Endothelial cell of umbilical vein (primary cell): ENCODE data around the gene NTRK1. TPM values are rescaled to one million over a fixed set of nuclear protein-coding genes. Genes with fewer than 3 reads are reported as not detected.

Experiments used
- BruUV-seq: library from RNA; stranded (reverse); fragments of 400-500 nt; replicated peaks from 2 replicates; lab custom pipeline; 2021; lab: Mats Ljungman, UMichigan
- CTCF ChIA-PET: fragments of 300-600, 350-600 bp; sonication (Branson Sonifier 250); formaldehyde crosslinking; loops from one replicate; lab custom pipeline; 2021; ENCODE audit warnings: antibody characterized with exemption, inconsistent platforms; lab: Charles Lee
- POLR2A ChIA-PET: fragments of 300-600, 350-600 bp; sonication (Branson Sonifier 250); formaldehyde crosslinking; loops from one replicate; lab custom pipeline; 2021; ENCODE audit warnings: antibody characterized with exemption, inconsistent platforms; lab: Charles Lee
- DNase-seq: peaks from one replicate; pipeline ENCODE4 v3.0.0-alpha.2; 2011; ENCODE audit warnings: low read depth, low spot score
- FAIRE-seq: peaks from 2 replicates; lab custom pipeline; 2011; peaks lifted over from hg19 to GRCh38; lab: Jason Lieb, UNC
- H2AFZ ChIP-seq: 2 replicates; pipeline ENCODE4 v1.6.0; 2012; ENCODE audit warnings: low read depth, low read length, control low read depth, inconsistent platforms
- H3K27ac ChIP-seq: 2 replicates; pipeline ENCODE4 v1.5.1; 2011; ENCODE audit warnings: low read depth, mild to moderate bottlenecking, control low read depth, low read length, moderate library complexity; ENCODE audit not compliant: insufficient read depth
- H3K27me3 ChIP-seq, 2 experiments: 2 replicates each; pipeline versions ENCODE4 v1.6.0 to v1.6.1; 2011; ENCODE audit warnings: low read length in 2 of 2, mixed read lengths in 1 of 2; ENCODE audit not compliant: control insufficient read depth in 2 of 2, insufficient read depth in 2 of 2
- H3K36me3 ChIP-seq, 2 experiments: 2 replicates in 1 of 2; 3 replicates in 1 of 2; pipeline ENCODE4 v1.5.1; 2011; ENCODE audit warnings: low read length in 2 of 2, mild to moderate bottlenecking in 1 of 2, moderate library complexity in 1 of 2; ENCODE audit not compliant: control insufficient read depth in 2 of 2, insufficient read depth in 2 of 2; ENCODE audit errors: extremely low read depth in 1 of 2
- H3K4me1 ChIP-seq: 3 replicates; pipeline ENCODE4 v1.5.1; 2011; ENCODE audit warnings: mild to moderate bottlenecking, low read length; ENCODE audit not compliant: control insufficient read depth, insufficient read depth; ENCODE audit errors: extremely low read depth
- H3K4me2 ChIP-seq: 2 replicates; pipeline ENCODE4 v1.6.1; 2011; ENCODE audit warnings: low read length, control low read depth, mixed read lengths; ENCODE audit not compliant: insufficient read depth
- H3K4me3 ChIP-seq, 3 experiments: fragments of 200-600 bp in 1 of 3; sonication (generic), shearing (Covaris generic) in 1 of 3; replicated peaks in 1 of 3; 2 replicates each; pipeline ENCODE4 v1.5.1; 2011 to 2016; ENCODE audit warnings: control low read depth in 3 of 3, low read length in 3 of 3, mild to moderate bottlenecking in 2 of 3, inconsistent platforms in 1 of 3, low read depth in 1 of 3, moderate library complexity in 1 of 3; ENCODE audit not compliant: insufficient read depth in 1 of 3
- H3K79me2 ChIP-seq: 2 replicates; pipeline ENCODE4 v1.6.0; 2012; ENCODE audit warnings: low read length, inconsistent platforms; ENCODE audit not compliant: control insufficient read depth, insufficient read depth
- H3K9ac ChIP-seq: replicated peaks from 2 replicates; pipeline ENCODE3; 2011; ENCODE audit warnings: low read length, control low read depth; ENCODE audit not compliant: insufficient read depth; ENCODE audit errors: extremely low read depth
- H3K9me1 ChIP-seq: replicated peaks from 3 replicates; pipeline ENCODE4 v1.6.0; 2011; ENCODE audit warnings: mild to moderate bottlenecking, low read length; ENCODE audit not compliant: control insufficient read depth, insufficient read depth; ENCODE audit errors: extremely low read depth
- H3K9me3 ChIP-seq: replicated peaks from 2 replicates; pipeline ENCODE4 v1.5.1; 2012; ENCODE audit warnings: low read length, inconsistent platforms; ENCODE audit not compliant: control insufficient read depth, insufficient read depth
- H4K20me1 ChIP-seq: replicated peaks from 2 replicates; pipeline ENCODE3; 2011; ENCODE audit warnings: mild to moderate bottlenecking, low read length; ENCODE audit not compliant: control insufficient read depth, insufficient read depth; ENCODE audit errors: extremely low read depth
- CTCF ChIP-seq, 2 donors: IDR thresholded peaks; 1 replicate in 1 of 2; 2 replicates in 1 of 2; pipeline ENCODE4 v1.5.1; 2011; ENCODE audit warnings: low read length in 2 of 2, mild to moderate bottlenecking in 2 of 2, moderate library complexity in 2 of 2, control low read depth in 1 of 2, inconsistent platforms in 1 of 2, low read depth in 1 of 2; ENCODE audit not compliant: insufficient read depth in 1 of 2; ENCODE audit errors: extremely low read depth in 1 of 2
- EZH2 ChIP-seq: IDR thresholded peaks from 2 replicates; pipeline ENCODE4 v1.6.1; 2012; ENCODE audit warnings: borderline replicate concordance, low read depth, mild to moderate bottlenecking, moderate library complexity, low read length, inconsistent platforms; ENCODE audit not compliant: severe bottlenecking
- FOS ChIP-seq: IDR thresholded peaks from 2 replicates; pipeline ENCODE4 v1.6.1; 2011; ENCODE audit warnings: mild to moderate bottlenecking, low read length, moderate library complexity, borderline replicate concordance; ENCODE audit not compliant: insufficient read depth
- GATA2 ChIP-seq: IDR thresholded peaks from 2 replicates; pipeline ENCODE4 v1.7.0; 2011; ENCODE audit warnings: low read depth, mild to moderate bottlenecking, moderate library complexity, mixed read lengths, low read length; ENCODE audit not compliant: insufficient read length, insufficient read depth
- JUN ChIP-seq: IDR thresholded peaks from 2 replicates; pipeline ENCODE4 v1.6.1; 2011; ENCODE audit warnings: borderline replicate concordance, low read depth; ENCODE audit not compliant: insufficient read length, insufficient read depth
- MAX ChIP-seq: IDR thresholded peaks from 2 replicates; pipeline ENCODE4 v1.6.1; 2011; ENCODE audit not compliant: insufficient read depth, insufficient read length
- MYC ChIP-seq: IDR thresholded peaks from one replicate; pipeline ENCODE4 v1.6.1; 2011; ENCODE audit warnings: mild to moderate bottlenecking, low read depth, low read length
- POLR2A ChIP-seq: IDR thresholded peaks from 2 replicates; pipeline ENCODE4 v1.6.1; 2012; ENCODE audit warnings: low read depth, mild to moderate bottlenecking, control low read depth, low read length
- POLR2AphosphoS5 ChIP-seq: IDR thresholded peaks from 2 replicates; pipeline ENCODE4 v1.6.1; 2012; ENCODE audit warnings: low read depth, mild to moderate bottlenecking, control low read depth, low read length, moderate library complexity; ENCODE audit not compliant: insufficient read depth
- dilution Hi-C: fragments of 300-500 bp; cut with MboI; formaldehyde crosslinking; loops from one replicate; pipeline ENCODE4 v1.15.0; 2019; ENCODE audit warnings: low sequenced_read_pairs; ENCODE audit not compliant: extremely low pct_ligation_motif_present
- intact Hi-C: fragments of 100-400 bp; cut with micrococcal nuclease; formaldehyde crosslinking; loops from one replicate; pipeline ENCODE4 v1.10.0; 2022
- polyA plus RNA-seq, 4 experiments: library from polyadenylated mRNA; depleted of rRNA in 3 of 4; stranded (reverse) in 3 of 4; unstranded in 1 of 4; fragments of >200 nt; gene quantifications; 2 replicates each; pipeline versions ENCODE4 v1.2.1 to v1.2.3, GENCODE V29; 2011 to 2012; ENCODE audit warnings: missing spikeins in 1 of 4
- total RNA-seq: library from RNA; stranded (reverse); gene quantifications from 2 replicates; pipeline ENCODE4 v1.2.3, GENCODE V29; 2021

The NTRK1 gene
- total and polyA plus RNA-seq, 2 donors (not counting 3 experiments of a cell fraction or from before 2014, with no cell fraction given): 0.07 TPM; not detected in 1

GRCh38 chr1:156900896-156901589, 40.4 kb downstream of the NTRK1 start:
- POLR2A ChIA-PET: no interaction called here
- dilution Hi-C loops (no loop called here), intact Hi-C loops (no loop called here)
- no TSS peak for BruUV-seq
- H3K4me1 ChIP-seq: peaks cover 89% of the 10 kb centered on the region
- H3K36me3 ChIP-seq: peaks cover 2 to 12% of the 10 kb centered on the region in 2 experiments
- DNase-seq (no peak), FAIRE-seq (no peak)
- no peak overlapping the region for H3K4me2 ChIP-seq
- no peaks in the 10 kb centered on the region for H3K9me3 ChIP-seq
- no peak overlapping the region for H3K9ac ChIP-seq
- H3K4me3 ChIP-seq: no peak overlapping the region
- H4K20me1 ChIP-seq: no peaks in the 10 kb centered on the region
- H2AFZ ChIP-seq: no peak overlapping the region
- no peak for TF ChIP-seq MYC
- TF ChIP-seq GATA2: no peak
- TF ChIP-seq FOS: no peak
- no peak for TF ChIP-seq POLR2A
- no peak for TF ChIP-seq CTCF (IDR thresholded peaks at IDR 0.05; ENCODE audit: extremely low read depth in 1 of 2, insufficient read depth in 1 of 2, low read depth in 1 of 2, low read length in 2 of 2)
- no peak for TF ChIP-seq JUN
- TF ChIP-seq POLR2AphosphoS5: no peak
- no peak for TF ChIP-seq MAX
- no peak for TF ChIP-seq EZH2
- H3K27ac ChIP-seq: peak overlapping the region; percentile 95
- H3K27me3 ChIP-seq: no peaks in the 10 kb centered on the region
- CTCF ChIA-PET: interaction anchor here (0.7 to 2.0 kb wide), 9 partner anchors 9 to 173 kb away, joined by 3 to 8 read pairs (median 5); partner anchors contain the start of gene METTL25B
- H3K79me2 ChIP-seq: peaks cover 95% of the 10 kb centered on the region
- H3K9me1 ChIP-seq: no peaks in the 10 kb centered on the region
